HG03575 (cell line): ENCODE data around the gene DSCAML1.

ENCODE experiments used
- ATAC-seq: cut with Tn5 transposase; IDR thresholded peaks from one replicate; pipeline ENCODE4 v1.9.1; 2021; ENCODE audit not compliant: unreplicated experiment, insufficient number of reproducible peaks, low FRiP score; ENCODE audit errors: extremely low read depth

Gene DSCAML1

DNA sequence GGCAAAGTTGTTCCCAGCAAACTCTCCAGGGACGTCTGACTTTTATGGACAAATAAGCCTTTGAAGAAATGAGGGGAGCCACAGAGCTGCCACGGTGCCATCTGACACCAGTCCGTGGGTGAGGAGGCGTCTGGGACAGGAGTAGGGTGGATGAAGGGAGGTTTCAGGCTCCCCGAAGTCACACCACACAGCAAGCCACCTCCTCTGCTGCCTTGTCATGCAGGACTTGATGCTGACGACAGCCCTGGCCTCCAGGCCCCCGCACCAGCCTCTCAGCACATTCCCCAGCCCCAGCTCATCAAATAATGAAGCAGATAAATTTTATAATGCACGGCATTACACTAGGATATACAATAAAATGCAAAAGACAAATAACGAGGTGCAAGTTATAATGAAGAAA lies 312.9 kb downstream of the DSCAML1 start:
- no peak for ATAC-seq

DNA sequence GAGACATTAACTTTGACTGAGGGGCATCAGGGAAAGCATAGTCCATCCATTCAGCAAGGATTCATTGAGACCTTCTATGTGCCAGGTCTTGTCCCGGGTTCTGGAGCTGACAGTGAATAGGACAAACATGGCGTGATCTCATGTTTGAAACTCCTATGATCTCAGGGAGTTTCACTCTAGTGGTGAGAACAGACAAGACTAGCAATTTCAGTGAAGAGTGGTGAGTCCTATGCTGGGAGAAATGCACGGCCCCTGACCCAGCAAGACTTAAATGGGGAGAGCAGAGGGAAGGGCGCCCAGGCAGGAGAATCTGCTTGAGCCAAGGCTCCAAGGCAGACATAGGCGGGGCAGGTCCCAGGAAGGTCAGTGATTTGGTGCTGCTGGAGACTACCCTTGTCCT lies 313.6 kb downstream of the DSCAML1 start:
- no peak for ATAC-seq

DNA sequence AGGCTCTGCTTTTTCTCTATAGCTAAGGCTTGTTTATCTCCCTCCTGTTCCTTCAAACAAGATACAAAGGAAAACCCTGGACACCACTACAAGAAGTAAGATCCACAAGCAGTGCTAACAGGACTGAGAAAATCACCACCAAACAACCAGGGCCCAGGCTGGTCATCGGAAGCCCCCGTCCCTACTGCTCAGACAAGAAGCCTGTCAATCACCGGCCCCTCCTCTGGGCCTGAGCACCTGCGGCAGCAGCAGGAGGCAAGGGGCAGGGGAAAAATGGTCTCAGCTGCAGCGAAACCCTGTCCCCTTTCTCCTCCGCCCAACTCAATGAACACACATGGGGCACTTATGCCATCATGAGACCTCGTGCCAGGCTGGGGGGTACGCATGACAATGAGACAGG lies 314.1 kb downstream of the DSCAML1 start:
- ATAC-seq: no peak

DNA sequence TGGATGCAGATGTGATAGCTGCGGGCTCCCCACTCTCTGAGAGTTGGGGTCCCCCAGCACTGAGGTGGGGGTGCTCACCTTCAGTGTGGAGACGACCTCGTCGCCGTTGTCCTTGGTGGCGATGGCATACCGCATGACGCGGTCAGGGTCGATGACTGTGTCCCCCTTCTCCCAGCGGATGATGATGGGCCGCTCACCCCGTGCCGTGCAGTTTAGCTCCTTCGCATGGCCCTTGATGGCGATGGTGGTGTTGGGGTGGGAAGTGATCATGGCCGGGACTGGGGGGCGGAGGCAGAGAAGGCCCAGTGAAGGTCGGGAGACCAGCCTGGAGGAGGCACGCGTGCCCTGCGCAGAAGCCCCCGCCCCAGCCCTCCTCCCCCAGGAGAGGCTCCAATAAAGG lies 315.1 kb downstream of the DSCAML1 start:
- ATAC-seq: no peak

DNA sequence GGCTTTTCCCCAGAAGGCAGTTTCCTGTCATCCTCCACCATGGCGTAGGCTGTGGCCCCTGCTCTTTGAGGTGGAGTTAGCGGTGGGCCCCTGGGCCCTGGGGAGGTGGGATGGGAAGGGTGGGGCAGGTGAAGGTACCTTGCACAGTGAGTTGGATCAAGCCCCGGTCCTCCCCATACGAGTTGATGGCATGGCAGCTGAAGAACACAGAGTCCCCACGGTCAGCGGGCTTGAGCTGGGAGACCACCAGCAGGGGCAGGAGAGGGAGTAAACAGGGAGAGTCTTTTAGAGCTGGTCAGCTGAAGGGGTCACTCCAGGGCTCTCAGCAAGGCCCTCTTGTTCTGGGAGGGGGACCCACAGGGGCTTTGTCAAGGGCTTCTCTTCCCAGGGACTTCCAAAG lies 316.0 kb downstream of the DSCAML1 start:
- ATAC-seq: no peak

DNA sequence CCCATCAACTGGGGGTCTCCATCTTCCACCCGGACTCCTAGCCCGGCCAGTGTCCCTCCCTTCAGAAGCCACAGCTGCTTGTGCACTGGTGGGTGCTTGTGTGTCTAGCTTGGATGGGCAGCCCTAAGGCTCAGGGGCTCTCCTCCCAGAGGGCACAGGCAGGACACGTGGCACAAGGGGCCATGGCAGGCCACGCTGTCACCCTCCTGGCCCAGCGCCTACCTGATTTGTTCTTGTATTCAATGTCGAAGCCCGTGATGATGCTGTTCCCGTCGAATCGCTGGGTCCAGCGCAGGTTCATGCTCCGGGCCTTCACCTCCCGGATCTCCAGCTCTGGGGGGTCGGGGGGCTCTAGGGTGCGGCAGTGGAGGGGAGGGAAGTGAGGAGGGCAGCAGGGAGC lies 316.8 kb downstream of the DSCAML1 start:
- ATAC-seq: no peak

DNA sequence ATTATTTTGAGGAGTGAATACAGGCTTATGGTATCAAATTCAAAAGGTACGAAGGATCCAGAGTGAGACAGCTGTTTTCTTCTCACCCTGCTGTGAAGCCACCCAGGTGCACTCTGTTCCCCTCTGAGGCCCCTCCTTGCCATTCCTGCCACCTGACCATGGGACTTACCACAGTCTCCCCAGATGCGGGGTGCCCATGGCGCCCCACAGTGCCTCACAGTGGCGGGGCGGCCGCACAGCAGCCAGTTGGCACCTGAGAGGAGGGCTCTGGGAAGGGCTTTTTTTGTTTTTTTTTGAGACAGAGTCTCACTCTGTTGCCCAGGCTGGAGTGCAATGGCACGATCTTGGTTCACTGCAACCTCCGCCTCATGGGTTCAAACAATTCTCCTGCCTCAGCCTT lies 317.6 kb downstream of the DSCAML1 start:
- no peak for ATAC-seq

DNA sequence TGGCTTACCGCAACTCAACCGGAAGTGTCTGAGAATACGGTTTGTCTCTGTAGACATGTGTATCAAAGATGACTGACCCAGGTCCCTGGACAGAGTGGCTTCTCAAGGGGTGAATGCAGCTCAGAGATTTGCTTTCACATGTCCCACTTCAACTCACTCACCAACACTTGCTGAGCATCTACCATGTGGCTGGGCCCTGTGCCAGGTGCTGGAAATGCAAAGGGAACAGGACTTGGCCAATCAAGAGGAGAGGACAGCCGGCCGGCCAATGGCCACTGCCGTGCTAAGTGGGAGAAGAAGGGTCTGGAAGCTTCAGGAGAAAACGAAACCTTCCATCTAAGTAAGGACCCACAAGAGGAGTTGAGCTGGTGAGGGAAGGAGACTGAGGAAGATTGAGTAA lies 318.1 kb downstream of the DSCAML1 start:
- no peak for ATAC-seq

DNA sequence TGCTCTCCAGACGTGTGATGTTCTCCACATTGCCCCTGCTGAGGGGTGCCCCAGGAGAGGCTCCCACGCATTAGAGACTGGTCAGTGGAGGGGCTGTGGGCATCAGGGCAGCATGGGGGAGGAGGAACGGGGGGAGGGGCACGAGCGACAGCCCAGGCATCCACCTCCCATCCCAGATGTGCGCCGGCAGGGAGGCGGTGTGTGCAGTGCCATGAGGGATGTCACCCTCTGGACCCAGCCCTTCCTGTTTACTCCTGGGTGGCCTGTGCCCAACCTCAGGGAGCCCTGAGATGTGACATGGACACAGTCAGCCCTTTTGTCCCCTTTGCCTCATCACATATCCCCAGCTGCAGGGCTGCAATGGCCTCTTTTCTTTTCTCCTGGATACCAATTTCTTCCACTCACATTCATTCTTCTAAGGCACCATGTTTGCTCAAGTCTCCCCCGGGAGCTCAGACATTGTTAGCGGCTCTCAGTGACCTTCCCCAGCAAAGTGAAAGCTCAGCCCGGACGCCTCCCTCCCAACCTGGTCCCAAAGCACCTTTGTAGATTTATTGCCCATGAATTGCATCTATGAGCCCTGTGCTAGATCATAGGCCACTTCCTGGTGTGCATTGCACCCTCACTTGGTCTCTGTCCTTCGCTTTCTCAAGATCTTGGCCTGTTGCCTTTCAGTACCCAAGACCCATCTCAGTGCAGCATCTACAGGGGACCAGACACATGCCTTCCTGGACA lies 318.7 kb downstream of the DSCAML1 start:
- no peak for ATAC-seq

DNA sequence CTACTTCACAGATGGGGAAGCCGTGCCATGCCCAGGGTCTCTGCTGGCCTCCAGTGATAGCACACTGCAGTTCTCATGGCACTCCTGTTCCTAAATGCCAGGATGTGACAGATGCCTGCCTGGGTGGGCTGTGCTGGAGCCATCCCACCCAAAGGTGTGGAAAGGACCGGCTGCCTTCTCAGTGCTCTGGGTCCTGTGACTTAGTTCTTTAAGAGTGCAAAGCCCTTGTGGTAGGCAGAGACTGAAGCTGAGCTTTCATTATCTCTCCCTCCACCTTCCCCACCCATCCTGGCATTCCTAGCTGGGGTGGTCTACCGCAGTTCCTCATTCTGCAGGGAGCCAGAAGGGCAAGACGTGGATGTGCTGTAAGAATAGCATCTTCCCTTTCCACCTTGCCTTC lies 319.3 kb downstream of the DSCAML1 start:
- no peak for ATAC-seq

DNA sequence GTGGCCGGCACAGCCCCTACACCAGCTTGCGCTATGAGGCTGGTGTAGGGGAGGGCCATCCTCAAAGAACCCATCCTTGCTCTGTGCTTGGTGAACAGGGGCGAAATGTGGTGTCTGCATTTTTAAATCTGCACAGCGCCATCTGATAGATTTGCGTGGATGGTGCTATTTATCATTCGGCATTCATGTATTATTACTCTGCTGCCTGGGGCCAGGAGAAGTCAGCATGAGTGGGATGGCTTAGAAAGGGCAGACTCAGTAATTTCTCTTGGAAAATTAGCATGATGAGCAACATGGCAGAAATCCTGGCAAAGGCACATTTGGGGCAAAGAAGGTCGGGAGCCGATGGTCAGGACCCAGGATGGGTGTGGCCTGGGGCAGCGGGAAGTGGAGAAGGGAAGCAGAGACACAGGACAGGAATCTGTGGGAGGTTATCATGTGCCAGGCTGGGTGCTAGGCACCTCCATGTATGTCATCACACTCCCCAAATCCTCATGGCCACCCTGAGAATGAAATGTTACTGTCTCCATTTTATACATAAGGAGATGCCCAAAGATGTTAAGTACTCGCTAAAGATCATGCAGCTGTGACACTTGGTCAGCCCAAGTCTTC lies 320.4 kb downstream of the DSCAML1 start:
- ATAC-seq: no peak

DNA sequence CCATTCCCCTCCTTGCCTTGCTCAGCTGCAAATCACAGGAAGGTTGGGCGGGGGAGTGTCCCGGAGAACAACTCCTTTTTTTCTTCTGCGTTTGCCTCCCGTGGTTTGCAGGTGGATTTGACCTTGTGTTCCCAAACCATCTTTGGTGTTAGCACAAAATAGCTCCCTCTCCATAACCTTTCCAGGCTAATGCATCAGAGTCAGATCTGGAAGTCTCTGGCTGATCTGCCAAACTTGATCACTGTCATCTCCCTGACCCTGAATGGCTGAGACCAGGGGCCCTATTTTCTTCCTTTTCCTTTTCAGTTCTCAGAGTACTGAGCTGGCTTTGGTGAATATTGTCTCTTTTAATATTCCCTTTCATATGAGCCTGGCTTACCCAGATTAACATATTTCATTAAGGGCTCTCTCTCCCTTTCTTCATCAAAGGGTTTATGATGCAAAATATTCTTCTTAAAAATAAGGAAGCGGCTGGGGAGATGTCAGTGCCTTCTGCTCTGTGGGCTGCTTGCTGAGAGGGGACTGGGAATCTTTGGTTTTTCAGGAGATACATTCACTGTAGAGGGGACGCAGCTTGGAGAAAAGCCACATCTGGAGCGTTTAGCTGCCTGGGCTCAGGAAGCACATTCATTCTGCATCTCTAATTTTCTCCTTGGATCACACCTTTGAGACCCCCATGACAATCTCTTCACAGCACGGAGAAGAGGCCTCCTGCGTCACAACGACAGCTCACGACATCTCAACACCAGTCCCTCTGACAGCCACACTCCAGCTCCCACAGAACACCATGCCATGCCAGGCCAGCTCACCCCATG lies 321.1 kb downstream of the DSCAML1 start:
- ATAC-seq: no peak

DNA sequence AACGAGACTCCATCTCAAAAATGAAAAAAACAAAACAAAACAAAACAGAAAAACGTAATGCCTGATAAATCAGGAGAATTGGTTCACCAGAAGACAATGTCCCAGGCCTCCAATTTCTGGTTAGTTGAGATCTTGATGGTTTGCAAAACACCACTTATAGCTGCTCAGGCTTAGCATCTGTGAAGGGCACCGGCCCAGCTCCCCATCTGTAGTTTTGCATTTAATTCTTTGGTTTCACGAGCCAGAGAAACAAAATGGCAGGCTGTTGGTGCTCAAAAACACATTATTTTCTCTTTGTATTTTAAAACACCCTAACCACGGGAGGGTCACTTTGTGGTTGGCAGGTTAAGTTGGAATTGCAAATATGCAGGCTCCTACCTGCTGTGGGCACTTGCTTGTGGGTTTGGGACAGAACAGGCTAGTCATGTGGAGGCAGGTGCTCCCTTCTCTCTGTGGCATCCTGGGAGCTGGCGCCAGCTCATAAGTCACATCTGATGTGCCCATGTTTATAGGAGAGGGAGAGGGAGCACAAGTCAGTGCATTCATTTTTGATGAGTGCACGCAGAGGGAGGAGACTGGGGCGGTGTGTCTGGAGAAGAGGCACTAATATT lies 323.4 kb downstream of the DSCAML1 start:
- ATAC-seq: no peak

DNA sequence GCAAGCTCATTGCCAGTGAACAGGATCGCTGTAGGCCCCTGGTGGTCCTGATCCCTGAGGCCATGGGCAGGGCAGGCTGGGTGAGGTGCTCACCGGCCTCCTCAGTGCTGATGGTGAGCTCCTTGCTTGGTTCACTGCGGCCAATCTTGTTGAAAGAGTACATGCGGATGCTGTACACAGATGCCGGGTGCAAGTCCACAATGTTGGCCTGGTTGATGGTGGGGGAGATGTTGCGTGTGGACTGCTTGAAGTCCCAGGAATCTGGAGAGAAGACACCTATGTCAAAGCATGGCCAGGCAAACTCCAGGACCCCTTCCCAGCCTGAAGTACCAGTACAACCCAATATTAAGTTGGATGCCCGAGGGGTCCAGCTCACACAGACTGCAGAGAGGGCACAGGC lies 325.2 kb downstream of the DSCAML1 start:
- no peak for ATAC-seq

DNA sequence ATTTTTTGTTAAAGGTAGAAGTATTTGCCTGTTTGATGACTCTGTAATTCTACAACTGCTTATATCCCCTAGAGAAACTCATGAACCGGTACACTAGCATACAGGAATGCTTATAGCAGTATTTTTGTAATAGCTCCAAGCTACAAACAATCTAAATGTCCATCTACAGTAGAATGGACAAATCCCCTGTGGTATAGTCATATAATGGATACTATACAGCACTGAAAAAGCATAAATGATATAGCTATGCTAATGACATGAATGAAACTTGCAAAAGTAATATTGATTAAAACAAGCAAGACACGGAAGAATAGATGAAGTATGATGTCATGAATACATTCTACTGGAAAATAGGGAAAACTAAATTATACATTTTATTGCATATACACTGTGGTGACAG lies 326.4 kb downstream of the DSCAML1 start:
- ATAC-seq: no peak

DNA sequence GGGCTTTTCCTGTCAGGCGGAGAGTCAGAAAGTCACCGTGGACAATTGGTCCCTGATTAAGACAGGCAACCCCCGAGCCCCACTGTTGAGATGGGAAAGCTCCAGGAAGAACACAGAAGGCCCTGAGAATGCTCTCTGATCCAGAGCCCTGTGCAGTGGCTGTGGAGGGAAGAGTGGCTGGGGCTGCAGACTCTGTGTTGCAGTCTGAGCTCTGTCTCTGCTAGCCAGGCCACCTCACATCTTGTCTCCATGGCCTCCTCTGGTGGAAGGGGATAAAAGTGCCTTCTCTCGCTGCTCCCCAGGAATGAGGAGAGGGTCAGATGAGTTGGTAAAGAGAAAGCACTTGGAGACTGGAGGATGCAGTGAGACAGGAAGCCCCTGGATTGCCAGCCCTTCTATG lies 328.1 kb downstream of the DSCAML1 start:
- ATAC-seq: no peak

DNA sequence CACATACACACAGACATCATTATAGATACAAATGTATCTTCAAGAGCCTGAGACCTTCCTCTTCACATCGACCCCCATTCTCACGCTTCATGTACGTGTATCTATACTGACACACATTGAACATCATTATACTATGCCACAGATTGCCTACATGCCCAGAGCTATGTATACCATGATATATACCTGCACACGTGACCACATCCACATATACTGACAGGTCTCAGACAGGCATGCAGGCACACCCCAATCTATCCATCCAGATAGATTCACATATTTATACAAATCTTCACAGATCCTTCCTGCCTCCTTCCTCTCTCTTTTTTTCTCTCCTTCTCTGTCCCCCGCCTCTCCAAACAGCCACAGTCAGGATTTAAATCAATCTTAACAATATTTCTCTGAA lies 329.2 kb downstream of the DSCAML1 start:
- ATAC-seq: no peak

DNA sequence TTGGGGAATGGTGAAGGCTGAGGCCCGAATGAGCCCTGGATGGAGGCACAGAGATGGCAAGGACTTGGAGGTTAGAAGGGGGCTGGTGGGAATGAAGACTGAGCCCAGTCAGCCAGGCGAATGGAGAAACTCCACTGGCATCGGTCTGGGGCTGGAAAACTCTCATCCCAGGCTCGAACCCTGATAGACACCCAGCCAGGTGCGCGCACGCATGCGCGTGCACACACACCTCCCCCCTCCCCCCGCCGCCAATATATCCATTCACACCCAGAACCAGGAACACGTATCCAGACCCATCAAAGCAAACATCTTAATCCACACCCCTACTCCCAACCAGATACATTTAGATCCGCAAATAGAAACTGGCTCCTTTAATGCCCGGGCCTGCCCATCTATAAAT lies 330.1 kb downstream of the DSCAML1 start:
- ATAC-seq: no peak

DNA sequence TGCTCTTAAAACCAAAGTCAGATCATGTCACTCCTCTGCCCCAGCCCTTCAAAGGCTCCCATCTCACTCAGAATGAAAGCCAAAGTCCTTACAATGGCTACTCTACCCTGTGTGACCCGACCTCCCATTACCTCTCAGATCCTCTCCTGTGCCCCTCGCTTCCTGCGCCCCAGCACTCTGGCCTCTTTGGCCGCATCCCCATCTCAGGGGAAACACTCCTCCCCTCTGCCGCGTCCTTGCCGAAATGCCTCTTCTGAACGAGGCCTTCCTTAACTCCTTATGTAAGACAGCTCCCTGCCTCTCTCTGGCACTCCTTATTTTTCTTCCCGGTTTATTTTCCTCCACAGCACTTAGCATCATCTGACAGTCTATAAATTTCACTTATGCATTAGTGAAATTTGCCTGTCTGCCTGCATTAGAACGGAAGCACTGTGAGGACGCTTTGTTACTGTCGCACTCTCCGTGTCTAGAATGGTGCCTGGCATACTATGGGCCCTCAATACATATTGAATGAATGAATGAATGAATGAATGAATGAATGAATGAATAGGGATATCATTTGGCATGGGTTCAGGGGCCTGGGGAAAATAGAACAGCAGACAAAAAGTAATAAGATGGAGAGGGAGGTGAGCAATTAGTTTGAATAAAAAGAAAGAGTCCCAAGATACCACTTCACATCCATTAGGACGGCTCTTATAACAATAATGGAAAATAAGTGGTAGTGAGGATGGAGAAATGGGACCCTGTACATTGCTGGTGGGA lies 331.6 kb downstream of the DSCAML1 start:
- ATAC-seq: no peak
